Measurements from ENCODE around the gene CNOT6L.

- TF ChIP-seq CTCF (IDR thresholded peaks at IDR 0.05; ENCODE audit: low read depth, low read length, poor library complexity, severe bottlenecking) (no peak), EZH2phosphoT487 (IDR thresholded peaks at IDR 0.05; ENCODE audit: borderline replicate concordance, low read length) (no peak)
Observed at GRCh38 chr4:77711469-77711868, 107.7 kb downstream of the CNOT6L start.

All from DOHH2 (cell line).